ENCODE results near the gene RCAN1. TPM values are rescaled to one million over a fixed set of nuclear protein-coding genes. Genes with fewer than 3 reads are reported as not detected.

The RCAN1 gene
- total and polyA plus RNA-seq, 2 of the 8 experiments (the other 6 are each of a cell fraction or from before 2014, with no cell fraction given): 1.7 to 6.4 TPM

GRCh38 chr21:34589511-34590282 lies 25.2 kb downstream of the RCAN1 start:
- Histone ChIP-seq H2BK15ac (ENCODE audit: low read length) (no peak overlapping the region), H3K4me1 (replicated peaks in 1 of 4; ENCODE audit: control insufficient read depth in 3 of 4, insufficient read depth in 4 of 4, low read length in 3 of 4) (no peaks in the 10 kb centered on the region), H4K20me1 (replicated peaks in 1 of 2; ENCODE audit: control insufficient read depth in 1 of 2, insufficient read depth in 2 of 2, low read length in 2 of 2) (no peaks in the 10 kb centered on the region), H4K91ac (replicated peaks; ENCODE audit: insufficient read length, low read length) (no peak overlapping the region), H3K56ac (replicated peaks; ENCODE audit: insufficient read length, low read depth, low read length) (no peak overlapping the region), H3K36me3 (ENCODE audit: control insufficient read depth in 2 of 4, insufficient read depth in 4 of 4, low read length in 3 of 4) (no peaks in the 10 kb centered on the region), H3K23me2 (ENCODE audit: low read depth, low read length) (no peaks in the 10 kb centered on the region), H2AFZ (ENCODE audit: low read length) (no peak overlapping the region), H3K79me2 (ENCODE audit: control insufficient read depth in 1 of 2, insufficient read depth in 2 of 2, low read length in 2 of 2) (no peaks in the 10 kb centered on the region), H3K9me3 (ENCODE audit: insufficient read depth in 2 of 2, low read depth in 1 of 2, low read length in 1 of 2) (no peaks in the 10 kb centered on the region), H3K4ac (replicated peaks; ENCODE audit: insufficient read length, low read depth, low read length) (no peak overlapping the region), H2BK120ac (replicated peaks; ENCODE audit: low read depth, low read length) (no peak overlapping the region), H3K27me3 (replicated peaks in 1 of 4; ENCODE audit: control insufficient read depth in 3 of 4, extremely low read depth in 1 of 4, insufficient read depth in 3 of 4, low read length in 3 of 4) (no peaks in the 10 kb centered on the region), H3K18ac (ENCODE audit: extremely low read depth, low read length) (no peak overlapping the region), H2BK20ac (ENCODE audit: low read length) (no peak overlapping the region), H3K79me1 (ENCODE audit: low read depth, low read length) (no peaks in the 10 kb centered on the region), H2AK5ac (ENCODE audit: low read depth, low read length) (no peak overlapping the region), H3K23ac (ENCODE audit: insufficient read length) (no peak overlapping the region), H3K14ac (ENCODE audit: insufficient read length) (no peak overlapping the region), H4K8ac (ENCODE audit: extremely low read depth, insufficient read depth, low read length) (no peak overlapping the region), H3K4me2 (ENCODE audit: insufficient read depth in 1 of 2, low read depth in 2 of 2, low read length in 2 of 2) (no peak overlapping the region), H4K5ac (ENCODE audit: insufficient read length, low read depth, low read length) (no peak overlapping the region), H3K9ac (replicated peaks in 1 of 4; ENCODE audit: extremely low read depth in 1 of 4, low read depth in 3 of 4, low read length in 3 of 4) (no peak overlapping the region), H2BK12ac (ENCODE audit: low read depth, low read length) (no peak overlapping the region), H3K4me3 (ENCODE audit: extremely low read depth in 1 of 4, insufficient read depth in 2 of 4, low read depth in 3 of 4, low read length in 4 of 4) (no peak overlapping the region), H3K27ac (ENCODE audit: low read depth, low read length) (no peak overlapping the region), H2BK5ac (ENCODE audit: low read depth, low read length) (no peak overlapping the region)
- ChIA-PET POLR2A (ENCODE audit: partially characterized antibody) (no interaction called here), CTCF (ENCODE audit: partially characterized antibody) (interaction anchor here (1.2 to 5.4 kb wide), 2 partner anchors 14 to 79 kb away, joined by 3 to 36 read pairs; no protein-coding TSS in a partner anchor)
- 83% methylated on average over 9 of the region's 9 CpGs; no CpG with 5 or more reads in 1 of the 2 experiments for WGBS, 2 experiments (ENCODE audit: extremely low coverage in 1 of 2, insufficient coverage in 1 of 2, insufficient read length in 1 of 2, insufficient replicate concordance in 2 of 2, low coverage in 1 of 2, low lambda C conversion rate in 2 of 2, missing lambda C conversion rate in 1 of 2)
- TF ChIP-seq ZNF274 (IDR thresholded peaks at IDR 0.05; ENCODE audit: borderline replicate concordance, extremely low read depth, low read length): no peak
- TF ChIP-seq CTCF (IDR thresholded peaks at IDR 0.05; ENCODE audit: control extremely low read depth in 1 of 3, insufficient read depth in 1 of 3, low read depth in 1 of 3, low read length in 3 of 3): no peak
- TF ChIP-seq YY1 (IDR thresholded peaks at IDR 0.05; ENCODE audit: low read depth, low read length): no peak
- no peak for TF ChIP-seq POLR2A (IDR thresholded peaks at IDR 0.05; ENCODE audit: control extremely low read depth in 1 of 2, low read depth in 2 of 2, low read length in 2 of 2)
- TF ChIP-seq KDM1A (IDR thresholded peaks at IDR 0.05; ENCODE audit: borderline replicate concordance, low read length): no peak
- DNase-seq (ENCODE audit: low read depth in 1 of 2, low spot score in 2 of 2) (no peak), FAIRE-seq (no peak)
